ENCODE data around the gene SHANK2.

Gene SHANK2

DNA sequence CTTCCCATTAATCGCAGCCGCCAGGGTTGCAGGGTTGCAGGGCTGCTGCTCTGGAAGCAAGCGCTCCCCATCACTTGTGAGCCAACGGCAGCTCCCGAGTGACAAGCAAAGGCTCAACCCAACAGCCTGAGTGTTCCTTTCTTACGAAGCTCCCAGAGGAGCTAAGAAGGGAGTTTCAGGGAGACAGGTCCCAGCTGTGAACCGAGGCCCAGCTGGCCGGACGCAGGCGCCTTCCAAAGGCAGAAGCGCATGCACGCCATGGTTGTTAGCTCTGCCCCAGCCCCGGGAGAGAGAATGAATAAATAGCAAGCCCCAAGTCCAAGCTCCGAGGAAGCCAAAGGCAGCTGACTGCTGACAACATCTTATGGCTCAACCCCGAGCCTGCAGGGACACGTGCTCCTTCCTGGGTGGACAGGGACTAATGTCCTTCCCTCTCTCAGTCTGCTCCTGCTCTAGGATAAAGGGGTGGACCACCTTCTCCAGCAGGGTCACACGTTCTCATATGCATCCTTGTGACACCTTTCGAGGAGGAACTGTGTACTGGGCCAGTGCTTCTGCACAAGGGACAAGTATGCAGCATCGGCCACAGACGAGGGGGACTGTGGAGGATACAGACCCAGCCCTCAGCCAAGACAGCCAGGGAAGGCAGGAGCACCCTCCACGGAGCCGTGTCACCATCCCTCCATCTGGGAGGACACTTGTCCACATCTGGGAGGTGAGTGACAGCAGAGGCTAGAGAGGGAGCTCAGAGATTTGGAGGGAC, 29.9 kb downstream of the SHANK2 start:
- no peak for DNase-seq (ENCODE audit: low read depth in 2 of 2)

DNA sequence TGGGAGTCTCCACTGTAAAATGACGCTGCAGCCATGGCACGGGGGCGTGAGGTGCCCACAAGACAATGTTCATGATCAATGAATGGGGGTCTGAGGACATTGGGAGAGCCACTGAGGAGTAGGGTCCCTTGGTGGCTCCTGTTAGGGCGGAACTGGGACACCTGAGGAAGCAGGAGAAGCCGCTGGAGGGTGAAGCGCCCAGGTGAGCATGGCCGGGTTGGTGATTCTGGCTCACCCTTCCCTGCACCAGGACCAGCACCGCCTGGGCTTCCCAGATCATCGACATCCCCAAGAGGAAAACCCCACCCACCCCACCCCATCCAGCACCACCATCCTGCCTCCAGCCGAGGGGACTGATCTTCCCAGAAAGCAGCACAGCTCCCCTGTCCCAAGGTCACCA, 30.6 kb downstream of the SHANK2 start:
- DNase-seq (ENCODE audit: low read depth in 2 of 2) = no peak

DNA sequence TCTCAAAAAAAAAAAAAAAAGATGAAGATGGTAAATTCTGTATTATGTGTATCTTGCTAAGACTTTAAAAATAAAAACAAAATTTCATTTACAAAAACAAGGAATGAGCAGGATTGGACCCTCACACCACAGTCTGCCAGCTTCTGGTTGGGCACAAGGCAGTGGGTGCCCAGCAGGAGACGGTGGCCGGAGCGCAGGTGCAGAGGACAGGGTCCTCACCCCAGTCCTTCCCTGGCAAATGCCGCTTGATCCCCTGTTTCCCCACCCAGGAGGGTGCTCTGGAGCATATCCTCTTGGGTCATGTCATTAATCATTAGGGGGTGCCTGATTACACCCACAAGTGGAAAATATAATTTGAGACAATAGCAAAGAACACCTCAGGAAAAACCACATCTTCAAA, 31.2 kb downstream of the SHANK2 start:
- no peak for DNase-seq (ENCODE audit: low read depth in 2 of 2)

DNA sequence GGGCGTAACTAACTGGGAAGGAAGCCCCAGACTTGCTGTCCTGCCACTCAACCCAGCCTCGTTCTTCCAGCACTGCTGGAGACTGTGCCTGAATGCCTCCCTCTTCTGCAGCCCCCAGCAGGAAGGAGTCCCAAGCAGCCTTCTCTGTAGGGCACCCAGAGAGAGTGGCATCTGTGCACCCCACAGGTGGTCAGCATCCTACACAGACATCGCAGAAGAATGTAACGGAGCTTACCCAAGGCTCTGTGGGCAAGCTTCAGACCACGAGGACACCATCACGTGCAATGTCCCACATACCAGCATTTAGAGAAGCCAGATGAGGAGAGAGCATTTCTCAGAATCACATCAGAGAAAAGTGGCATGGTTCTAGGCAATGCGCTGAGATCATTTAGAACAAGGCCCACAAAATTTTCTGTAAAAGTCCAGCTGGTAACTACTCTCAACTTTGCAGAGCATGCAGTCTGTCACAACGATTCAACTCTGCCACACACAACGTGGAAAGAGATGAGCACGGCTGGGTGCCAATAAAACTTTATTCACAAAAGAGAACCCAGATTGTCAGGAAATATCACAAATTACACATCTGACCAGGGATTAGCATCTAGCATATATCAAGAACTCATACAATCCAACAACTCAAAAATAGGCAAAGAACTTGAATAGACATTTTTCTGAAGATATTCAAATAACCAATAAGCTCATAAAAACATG, 33.4 kb downstream of the SHANK2 start:
- no peak for DNase-seq (ENCODE audit: low read depth in 2 of 2)

DNA sequence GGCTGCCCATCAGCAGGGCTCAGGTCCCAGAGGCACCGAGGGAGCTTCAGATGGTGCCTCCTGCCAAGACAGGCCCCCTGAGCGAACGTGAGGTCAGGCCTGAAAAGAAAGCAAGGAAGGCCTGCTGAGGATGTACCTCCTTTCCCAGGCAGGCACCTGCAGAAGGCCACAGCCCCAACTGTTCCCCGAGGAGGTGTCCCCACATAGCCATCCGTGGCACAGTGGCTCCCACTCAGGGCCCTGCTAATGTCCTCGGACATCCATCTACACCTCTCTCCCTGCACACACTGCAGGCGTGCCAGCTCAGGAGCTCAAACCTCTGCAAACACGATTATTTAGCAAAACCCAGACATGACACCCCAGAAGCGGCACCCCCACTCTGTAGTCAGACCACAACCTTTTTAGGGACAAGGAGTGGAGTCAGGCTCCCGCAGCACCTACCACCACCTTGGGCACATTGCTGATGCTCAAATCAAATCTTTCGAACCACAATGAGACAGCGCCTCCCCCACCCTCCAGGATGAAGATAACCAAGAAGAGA, 36.9 kb downstream of the SHANK2 start:
- no peak for DNase-seq (ENCODE audit: low read depth in 2 of 2)

DNA sequence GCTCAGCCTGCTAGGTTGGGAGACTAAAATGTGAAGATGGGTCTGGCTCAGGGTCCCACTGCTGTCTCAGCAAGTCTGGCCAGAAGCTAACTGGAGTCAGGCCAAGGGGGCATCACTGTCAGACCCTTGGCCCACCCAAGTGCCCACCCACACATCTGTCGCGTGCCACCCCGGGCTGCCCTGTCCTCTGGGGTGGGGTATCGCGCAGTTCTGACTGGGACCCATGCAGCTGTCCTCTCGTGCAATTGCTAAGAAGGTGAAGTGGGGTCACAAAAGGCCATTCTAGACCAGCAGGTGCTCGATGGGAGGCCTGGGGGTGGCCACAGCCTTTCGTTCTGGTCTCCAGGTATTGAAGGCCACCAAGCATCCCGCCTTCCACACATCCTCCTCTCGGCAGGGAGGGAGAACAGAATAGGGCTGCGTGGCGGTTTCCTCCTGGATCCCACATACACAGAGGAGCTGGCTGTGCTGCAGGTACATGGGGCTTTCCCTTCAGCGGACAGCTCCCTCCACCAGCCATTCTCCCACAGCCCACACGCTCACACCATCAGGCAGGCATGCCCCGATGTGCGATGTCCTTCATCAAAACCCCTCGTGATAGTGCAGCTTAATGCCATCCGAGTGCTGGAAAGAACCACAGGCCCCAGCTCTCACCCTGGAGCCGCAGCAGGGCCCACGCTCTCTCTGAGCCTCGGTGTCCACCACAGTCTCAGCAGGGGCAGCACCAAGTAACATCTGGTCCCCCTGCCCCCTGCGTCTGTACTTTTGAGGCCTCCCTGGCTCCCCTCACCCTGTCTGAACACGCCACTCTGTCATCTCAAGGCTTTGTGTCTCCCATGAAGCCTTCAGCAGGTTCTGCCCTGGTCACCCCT, 37.6 kb downstream of the SHANK2 start:
- no peak for DNase-seq (ENCODE audit: low read depth in 2 of 2)

DNA sequence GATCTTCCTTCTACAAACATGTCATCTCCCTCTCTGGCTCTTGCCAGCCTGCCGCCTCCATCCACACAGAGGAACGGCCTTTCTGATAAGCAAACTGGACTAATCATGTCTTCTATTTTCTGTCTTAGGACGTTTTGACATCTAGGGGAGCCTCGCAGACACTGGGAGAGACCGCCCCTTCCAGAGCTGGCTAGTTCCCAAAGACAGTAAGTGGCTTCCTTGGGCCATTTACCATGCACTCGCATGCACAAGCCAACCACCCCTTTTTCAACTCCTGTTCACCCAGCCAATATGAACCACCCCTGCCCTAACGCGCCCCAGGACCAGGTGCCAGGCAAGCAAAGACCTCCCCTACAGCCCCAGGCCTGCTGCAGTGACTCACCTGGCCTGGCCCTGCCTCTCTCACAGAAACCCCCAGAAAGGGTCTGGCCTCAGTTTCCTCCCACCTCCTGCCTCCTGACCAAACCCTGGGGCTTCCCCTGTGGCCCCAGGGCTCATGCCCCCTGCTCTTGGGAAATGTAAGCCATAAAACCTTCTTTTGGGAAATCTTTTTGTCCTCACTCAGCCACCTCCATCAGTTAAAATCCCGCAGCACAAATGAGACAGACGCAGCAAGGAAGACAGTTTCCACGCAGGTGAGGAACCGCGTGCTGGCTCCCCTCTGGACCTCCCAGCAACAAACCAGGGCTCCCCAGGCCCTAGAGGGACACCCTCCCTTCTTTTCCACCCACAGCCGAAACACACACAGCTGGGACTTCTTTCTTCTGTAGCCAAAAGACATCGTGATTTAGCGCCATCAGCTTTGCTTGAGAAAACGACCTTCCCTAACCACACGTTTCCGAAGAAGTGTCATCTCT, 38.5 kb downstream of the SHANK2 start:
- no peak for DNase-seq (ENCODE audit: low read depth in 2 of 2)

DNA sequence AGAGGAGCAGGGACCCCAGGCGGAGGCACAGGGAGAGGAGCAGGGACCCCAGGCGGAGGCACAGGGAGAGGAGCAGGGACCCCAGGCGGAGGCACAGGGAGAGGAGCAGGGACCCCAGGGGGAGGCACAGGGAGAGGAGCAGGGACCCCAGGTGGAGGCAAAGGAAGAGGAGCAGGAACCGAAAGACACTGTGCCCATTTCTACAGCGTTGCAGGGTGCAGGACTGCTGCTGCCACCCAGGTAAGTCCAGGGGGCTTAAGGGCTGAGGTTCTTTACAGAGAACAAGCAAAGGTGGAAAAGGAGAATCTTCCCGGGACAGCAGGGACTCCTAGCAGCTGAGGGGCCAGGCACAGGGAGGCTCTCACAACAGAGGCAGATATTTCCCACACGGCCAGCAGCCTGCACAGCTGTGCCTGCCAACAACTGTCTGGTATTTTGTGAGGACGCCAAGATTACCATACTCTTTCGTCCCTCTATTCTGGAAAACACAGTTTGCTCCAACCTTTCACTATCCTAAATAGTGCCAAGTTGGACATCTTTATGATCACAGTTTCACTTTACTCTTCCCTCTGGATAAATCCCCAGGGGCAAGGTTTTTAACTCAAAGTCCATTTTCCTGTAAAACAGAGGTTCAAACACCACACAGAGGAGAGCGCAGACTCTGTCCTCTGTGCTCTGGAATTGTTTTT, 39.4 kb downstream of the SHANK2 start:
- no peak for DNase-seq (ENCODE audit: low read depth in 2 of 2)

DNA sequence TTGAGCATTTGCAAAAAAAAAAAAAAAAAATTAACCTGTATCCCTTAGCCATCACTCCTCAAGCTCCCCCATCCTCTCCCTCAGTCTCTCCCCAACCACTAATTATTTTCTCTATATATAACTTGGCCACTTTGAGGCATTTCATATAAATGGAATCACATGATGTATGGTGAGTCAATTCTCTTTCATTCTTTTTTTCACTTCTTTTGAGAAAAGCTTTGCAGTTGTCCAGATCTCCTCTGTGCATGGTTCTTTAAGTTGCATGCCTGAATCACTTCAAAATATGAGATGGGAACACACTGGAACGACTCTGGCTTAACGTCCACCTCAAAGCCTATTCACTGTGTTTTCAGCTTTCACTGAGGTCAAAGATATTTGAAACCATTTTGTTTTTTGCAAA, 40.7 kb downstream of the SHANK2 start:
- DNase-seq (ENCODE audit: low read depth in 2 of 2) = no peak

DNA sequence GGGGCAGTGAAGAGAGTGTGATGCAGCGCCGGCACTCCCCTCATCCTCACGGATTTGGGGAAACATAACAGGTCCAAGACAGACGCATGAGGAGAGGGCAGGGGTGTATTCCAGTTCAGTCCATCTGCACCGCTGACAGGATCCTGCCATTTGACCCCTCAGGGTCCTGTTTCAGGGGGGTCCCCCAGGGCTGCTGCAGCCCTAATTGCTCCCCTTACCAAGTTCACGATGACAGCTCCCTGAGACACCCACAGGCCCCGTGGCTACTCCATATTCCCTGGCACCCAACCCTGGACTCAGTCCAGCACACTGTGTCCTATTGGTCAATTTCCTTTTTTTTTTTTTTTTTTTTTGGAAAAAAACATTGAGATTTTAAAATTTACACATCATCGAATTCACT, 41.5 kb downstream of the SHANK2 start:
- DNase-seq (ENCODE audit: low read depth in 2 of 2) = no peak

DNA sequence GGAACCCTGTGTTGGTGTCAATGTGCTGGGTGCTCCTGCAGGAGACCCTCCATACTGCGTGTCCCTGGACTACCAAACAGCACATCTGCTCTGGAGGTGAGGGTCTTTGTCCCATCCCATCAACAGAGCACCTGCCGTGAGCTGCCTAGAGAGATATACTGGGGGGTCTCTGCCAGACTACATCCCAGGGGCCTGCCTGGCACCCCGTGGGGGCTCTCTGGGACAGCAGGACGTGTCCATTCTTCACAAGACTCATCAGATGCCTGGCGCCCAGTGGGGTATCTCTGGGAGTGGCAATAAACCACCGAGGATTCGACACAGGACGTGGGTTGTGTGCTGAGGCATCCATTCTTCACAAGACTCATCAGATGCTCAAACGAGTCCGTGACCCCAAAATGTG, 42.7 kb downstream of the SHANK2 start:
- no peak for DNase-seq (ENCODE audit: low read depth in 2 of 2)

DNA sequence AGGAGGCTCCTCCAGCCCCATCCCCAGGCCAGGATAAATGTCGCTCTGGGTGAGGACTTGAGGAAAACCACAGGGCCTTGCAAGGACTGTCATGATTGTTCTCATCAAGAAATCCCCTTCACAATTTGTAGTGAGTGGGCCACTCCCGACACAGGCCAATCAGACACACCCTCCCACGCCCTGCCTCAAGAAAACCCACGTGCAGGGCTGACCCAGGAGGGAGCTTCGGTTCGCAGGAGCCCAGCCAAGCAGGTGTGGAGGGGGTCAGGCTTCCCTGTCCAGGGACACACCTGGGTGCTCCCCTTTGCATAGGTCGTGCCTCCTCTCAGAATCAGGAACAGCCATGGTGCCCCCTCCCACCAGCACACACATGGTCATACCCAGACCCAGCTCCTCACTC, 43.2 kb downstream of the SHANK2 start:
- DNase-seq (ENCODE audit: low read depth in 2 of 2) = no peak

DNA sequence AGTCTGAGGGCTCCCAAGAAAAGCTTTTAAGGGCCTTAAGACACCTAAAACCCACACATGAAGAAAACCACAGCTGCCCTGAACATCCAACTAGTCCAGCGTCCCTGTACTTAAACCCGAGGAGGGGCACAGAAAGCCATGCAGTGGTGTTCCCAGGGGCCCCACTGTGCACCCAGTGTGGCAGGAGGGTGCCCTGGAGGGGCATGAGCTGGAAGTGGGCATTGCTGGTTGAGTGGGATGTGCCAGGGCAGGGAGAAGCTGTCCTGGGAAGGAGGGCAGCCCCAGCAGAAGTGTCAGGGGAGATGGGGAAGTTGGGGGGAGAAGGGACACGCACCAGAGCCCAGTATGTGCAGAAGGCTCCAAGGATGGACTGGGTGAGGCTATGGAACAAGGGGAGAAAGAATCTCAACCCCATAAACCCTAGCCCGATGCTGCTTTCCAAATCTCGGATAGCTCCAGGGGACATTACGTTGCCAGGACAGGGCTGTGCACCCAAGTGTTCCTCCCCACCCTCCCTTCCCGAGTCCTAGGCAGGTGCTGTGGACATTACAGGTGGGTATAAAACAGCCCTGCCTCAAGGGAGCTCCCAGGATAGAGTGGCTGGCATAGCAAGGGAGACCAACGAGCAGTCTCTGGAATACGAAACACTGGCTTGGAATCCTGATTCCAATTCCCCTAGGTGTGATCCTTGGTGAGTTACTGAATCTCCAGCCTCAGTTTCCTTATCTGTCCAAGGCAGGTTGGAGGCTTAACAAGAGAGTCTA, 44.2 kb downstream of the SHANK2 start:
- DNase-seq (ENCODE audit: low read depth in 2 of 2) = no peak

DNA sequence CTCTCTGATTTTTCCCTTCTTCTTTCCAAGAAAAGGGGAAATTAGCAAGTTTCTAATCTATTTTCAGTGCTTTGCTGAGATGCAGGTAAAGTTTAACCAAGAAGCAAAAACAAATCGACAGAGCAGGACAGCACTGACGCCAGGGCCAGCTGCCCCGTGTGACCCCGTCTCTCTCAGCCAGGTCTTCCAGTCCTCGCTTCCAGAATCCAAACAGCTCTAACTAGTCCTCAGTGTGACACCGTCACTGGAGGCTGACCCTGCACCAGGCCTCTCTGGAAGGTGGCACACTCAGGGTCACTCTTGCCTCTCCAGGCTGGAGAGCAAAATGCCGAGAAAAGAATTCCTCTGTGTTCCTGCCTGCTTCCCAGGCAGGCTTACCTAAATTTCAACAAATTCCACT, 44.8 kb downstream of the SHANK2 start:
- DNase-seq (ENCODE audit: low read depth in 2 of 2) = no peak

DNA sequence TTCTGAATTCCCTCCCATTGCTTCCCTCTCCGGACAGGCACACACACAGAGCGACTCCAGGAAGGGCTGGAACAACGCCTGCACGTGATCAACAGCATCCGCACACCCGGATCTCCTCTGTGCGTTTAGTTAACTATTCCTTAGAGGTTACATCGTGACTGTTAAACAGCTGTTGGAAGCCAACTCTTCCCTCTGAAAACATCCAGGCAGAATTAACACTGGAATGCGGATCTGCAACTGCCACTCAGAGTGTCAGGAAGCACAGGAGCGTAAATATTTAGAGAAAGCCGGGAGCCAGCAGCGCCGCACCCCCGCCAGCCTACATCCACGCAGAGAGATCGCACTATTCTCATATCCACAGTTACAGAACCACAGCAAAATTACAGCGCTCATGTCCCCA, 46.2 kb downstream of the SHANK2 start:
- no peak for DNase-seq (ENCODE audit: low read depth in 2 of 2)

DNA sequence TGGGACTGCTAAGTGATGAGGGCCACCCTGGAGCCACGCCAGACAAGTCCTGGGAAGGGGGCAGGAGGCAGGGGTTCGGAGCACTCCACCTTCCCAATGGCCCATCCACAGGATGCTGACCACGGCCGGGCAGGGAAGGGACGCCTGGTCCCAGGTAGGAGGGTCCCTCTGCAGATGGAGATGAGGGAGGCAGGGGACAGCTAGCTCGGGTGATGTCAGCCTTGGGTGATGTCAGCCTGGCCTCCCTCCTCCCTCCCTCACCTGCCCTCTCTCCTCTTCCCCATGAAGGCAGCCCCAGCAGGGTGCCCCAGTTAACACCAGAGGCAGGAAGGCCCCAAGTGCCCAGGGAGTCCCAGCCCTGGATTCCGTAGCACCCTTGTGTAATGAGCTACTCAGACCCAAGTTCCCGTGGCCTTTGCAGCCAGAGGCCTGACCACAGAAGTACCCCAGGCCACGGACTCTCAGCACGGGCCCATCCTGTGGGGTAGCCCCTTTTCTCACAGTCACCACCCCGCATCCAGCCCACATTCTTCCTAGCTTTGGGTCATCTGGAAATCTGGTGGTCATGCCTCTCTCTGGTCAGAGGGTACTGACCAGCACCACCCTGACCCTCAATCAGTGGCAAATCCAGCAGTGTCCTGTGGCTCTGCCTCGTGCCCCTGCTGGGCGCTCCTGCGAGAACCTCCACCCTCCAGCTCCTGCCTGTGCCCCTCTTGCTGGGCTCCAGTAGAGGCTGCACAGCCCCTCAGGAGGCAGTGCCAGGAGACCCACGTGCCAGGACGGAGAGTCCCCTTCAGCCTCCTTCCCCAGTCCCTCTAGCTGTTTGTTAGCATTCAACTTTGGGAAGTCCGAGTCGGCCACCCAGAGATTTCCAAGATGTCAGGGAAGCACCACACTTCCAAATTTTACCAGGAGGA, 47.4 kb downstream of the SHANK2 start:
- DNase-seq (ENCODE audit: low read depth in 2 of 2) = no peak

DNA sequence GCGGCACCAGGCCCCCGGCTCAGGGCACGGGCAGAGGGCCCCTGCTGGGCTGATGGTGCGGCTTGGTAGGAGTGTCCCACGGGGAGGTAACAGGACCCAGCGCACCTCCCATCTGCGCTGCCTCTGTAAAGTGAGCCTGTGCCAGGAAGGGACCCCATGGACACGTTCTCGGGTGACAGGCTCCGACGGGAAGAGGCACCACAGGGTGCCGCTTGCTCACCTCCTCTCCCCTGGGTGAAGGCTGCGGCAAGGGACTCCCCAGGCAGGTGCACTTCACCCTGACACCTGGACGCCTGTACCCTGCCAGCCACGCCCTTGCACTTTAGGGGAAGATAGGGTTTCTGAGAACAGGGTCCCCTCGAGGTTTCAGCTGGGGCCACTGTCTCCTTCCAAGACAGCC, 48.1 kb downstream of the SHANK2 start:
- no peak for DNase-seq (ENCODE audit: low read depth in 2 of 2)

DNA sequence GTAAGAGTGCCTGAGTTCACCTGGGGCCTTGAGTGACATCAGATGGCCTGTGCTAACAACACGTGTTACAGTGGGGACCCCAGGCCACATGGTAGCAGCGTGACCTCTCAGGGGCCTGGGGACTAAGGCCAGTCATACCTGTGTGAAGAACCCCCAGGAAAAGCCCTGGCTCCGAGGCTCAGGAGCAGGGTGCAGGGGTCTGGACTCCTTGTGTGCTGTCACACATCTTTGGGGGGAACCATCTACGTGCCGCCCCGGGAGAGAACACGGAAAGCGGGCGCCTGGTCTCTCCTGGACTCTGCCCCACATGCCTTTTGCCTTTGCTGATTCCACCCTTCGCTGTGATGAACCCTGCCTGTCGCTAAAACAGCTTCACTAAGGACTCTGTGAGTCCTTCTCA, 48.7 kb downstream of the SHANK2 start:
- no peak for DNase-seq (ENCODE audit: low read depth in 2 of 2)

DNA sequence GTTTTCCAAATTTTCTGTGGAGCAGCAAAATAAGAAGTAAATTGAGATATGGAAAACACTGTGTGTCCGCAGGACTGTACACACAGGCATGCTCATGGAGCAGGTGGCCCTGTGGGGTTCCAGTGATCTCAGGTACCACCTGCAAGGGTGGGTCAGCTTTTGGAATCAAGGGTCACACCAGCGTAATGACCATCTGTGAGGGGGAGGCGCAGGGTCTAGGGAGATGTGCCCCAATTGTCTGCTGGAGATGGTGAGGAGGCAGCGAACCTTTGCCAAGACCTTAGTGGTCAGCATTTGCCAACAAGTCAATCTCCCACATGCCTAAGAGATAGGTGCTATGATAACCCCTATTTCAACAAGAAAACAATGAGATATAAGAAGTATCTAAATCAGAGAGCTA, 49.4 kb downstream of the SHANK2 start:
- DNase-seq (ENCODE audit: low read depth in 2 of 2) = no peak

All from stimulated activated CD8-positive, alpha-beta memory T cell treated with anti-CD3 and anti-CD28 coated beads, Interleukin-15, amount 100 ng/mL, for 48 hours (primary cell).